CD4-positive, alpha-beta T cell treated with Interleukin-2 at 100 ng/mL for 4 hours (primary cell): ENCODE results near the gene BABAM2.

ENCODE experiments used
- DNase-seq: peaks from one replicate; pipeline ENCODE4 v3.0.0-alpha.2; 2020; ENCODE audit warnings: low spot score

Gene BABAM2

DNA sequence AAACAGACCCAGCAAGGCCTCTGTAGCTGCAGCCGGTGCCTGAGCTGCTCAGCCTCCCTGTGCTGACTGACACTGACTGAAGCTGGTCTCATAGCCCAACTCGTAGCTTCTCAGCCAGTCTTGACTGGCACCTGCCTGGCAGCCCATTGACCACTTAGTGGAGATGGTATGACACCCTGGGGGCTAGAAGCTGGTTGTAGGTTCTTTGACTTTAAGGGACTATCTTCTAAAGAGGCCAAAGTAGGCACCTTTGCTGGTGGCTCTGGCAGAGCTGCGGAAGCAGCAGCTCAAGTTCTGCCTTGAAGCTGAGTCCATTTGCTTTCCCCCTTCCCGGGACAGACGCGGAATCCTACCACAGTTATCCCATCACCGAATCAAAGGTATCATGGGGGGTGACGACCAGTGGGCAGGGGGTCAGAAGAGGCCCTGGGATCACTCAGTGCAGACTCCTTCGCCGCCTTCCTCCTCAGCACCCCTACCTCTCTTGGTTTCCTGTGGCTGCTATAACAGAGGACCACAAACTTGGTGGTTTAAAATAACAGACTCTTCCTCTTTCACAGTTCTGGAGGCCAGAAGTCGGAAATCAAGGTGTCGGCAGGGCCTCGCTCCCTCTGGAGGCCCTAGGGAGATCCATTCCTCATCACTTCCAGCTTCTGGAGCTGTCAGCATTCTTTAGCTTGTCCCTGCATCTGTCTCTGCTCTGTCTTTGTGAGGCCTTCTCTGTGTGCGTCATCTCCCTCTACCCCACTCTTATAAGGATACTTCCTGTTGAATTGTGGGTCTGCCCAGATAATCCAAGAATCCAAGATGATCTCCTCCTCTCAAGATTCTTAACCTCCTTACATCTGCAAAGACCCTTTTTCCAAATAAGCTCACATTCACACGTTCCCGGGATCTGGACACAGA lies 488.4 kb downstream of the BABAM2 start:
- no peak for DNase-seq

DNA sequence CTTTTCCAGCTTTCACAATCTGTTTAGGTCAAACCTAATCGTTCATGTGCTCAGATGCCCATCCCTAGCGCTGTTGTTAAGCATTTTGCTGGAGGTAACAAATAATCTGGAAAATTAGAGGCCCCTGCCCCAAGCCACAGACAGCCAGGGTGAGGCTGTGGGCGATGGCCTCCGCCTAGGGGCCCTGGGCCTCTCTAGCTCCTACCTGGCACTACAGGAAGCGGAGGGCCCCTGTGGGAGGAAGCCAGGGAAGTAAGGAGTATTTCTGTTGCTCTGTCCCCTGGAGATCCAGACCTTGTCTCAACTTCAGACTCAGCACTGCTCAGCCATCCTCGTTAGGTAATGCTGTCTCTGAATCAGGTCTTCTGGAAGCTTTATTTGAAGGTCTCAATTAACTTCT lies 489.7 kb downstream of the BABAM2 start:
- no peak for DNase-seq

GRCh38 chr2:28381225-28382180 lies 491.0 kb downstream of the BABAM2 start:
- DNase-seq, result no peak

DNA sequence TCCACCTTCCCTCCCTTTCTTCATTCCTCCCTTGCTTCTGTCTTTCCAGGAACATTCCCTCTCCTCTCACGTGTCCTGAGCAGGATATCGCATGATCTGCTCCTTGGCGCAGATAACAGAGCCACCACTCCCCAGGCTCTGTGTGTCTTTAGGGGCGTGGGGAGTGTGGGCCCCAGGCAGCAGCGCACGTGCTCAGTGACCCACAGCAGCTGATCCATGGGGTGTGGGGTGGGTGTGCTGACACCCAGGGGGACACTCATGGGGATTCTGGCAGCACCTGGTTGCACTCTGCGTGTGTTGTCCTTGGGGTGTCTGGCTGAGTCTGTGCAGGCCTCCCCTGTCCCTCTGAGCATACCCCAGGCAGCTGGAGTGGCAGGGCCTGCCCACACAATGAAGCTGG lies 492.2 kb downstream of the BABAM2 start:
- no peak for DNase-seq

GRCh38 chr2:28387082-28387960 lies 496.8 kb downstream of the BABAM2 start:
- DNase-seq, result no peak
